ENCODE measurements around the gene CNTROB.

- TF ChIP-seq, protein P1, sequence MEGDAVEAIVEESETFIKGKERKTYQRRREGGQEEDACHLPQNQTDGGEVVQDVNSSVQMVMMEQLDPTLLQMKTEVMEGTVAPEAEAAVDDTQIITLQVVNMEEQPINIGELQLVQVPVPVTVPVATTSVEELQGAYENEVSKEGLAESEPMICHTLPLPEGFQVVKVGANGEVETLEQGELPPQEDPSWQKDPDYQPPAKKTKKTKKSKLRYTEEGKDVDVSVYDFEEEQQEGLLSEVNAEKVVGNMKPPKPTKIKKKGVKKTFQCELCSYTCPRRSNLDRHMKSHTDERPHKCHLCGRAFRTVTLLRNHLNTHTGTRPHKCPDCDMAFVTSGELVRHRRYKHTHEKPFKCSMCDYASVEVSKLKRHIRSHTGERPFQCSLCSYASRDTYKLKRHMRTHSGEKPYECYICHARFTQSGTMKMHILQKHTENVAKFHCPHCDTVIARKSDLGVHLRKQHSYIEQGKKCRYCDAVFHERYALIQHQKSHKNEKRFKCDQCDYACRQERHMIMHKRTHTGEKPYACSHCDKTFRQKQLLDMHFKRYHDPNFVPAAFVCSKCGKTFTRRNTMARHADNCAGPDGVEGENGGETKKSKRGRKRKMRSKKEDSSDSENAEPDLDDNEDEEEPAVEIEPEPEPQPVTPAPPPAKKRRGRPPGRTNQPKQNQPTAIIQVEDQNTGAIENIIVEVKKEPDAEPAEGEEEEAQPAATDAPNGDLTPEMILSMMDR (IDR thresholded peaks at IDR 0.05), result no peak
- no peak for TF ChIP-seq EZH2 (IDR thresholded peaks at IDR 0.05; ENCODE audit: borderline replicate concordance, insufficient read depth, low read depth, low read length, poor library complexity, severe bottlenecking)
Measured at GRCh38 chr17:7944326-7944725, 12.3 kb downstream of the CNTROB start.
